Ishikawa (cell line): ENCODE data around the gene ANKRD33B.
A peak's percentile ranks its signal among the peaks of the same experiment; 100 is the strongest.

Experiments used
- CEBPB ChIP-seq: IDR thresholded peaks from 2 replicates; pipeline ENCODE4 v1.6.1; 2012
- CREB1 ChIP-seq: IDR thresholded peaks from 2 replicates; pipeline ENCODE4 v1.6.1; 2012; ENCODE audit warnings: low read depth
- EGR1 ChIP-seq: IDR thresholded peaks from 2 replicates; pipeline ENCODE4 v1.6.1; 2012
- EP300 ChIP-seq: IDR thresholded peaks from 2 replicates; pipeline ENCODE4 v1.6.1; 2012; ENCODE audit warnings: borderline replicate concordance
- FOXM1 ChIP-seq: IDR thresholded peaks from 2 replicates; pipeline ENCODE4 v1.6.1; 2012; ENCODE audit warnings: low read depth, borderline replicate concordance
- NFIC ChIP-seq: IDR thresholded peaks from 2 replicates; pipeline ENCODE4 v1.6.1; 2012
- RAD21 ChIP-seq: IDR thresholded peaks from 2 replicates; pipeline ENCODE4 v1.6.1; 2012; ENCODE audit warnings: low read depth
- REST ChIP-seq: IDR thresholded peaks from 2 replicates; pipeline ENCODE4 v1.6.1; 2012; ENCODE audit warnings: low read depth, mild to moderate bottlenecking
- TAF1 ChIP-seq: IDR thresholded peaks from 2 replicates; pipeline ENCODE4 v1.6.1; 2012; ENCODE audit warnings: low read depth, mild to moderate bottlenecking
- TCF12 ChIP-seq: IDR thresholded peaks from 2 replicates; pipeline ENCODE4 v1.6.1; 2012; ENCODE audit warnings: low read depth
- TEAD4 ChIP-seq: IDR thresholded peaks from 2 replicates; pipeline ENCODE4 v1.6.1; 2012
- YY1 ChIP-seq: IDR thresholded peaks from 2 replicates; pipeline ENCODE4 v1.6.1; 2012; ENCODE audit warnings: low read depth
- ZBTB7A ChIP-seq: IDR thresholded peaks from 2 replicates; pipeline ENCODE4 v1.6.1; 2012; ENCODE audit warnings: low read depth
- TF ChIP-seq, protein P1 (sequence below): IDR thresholded peaks from 2 replicates; pipeline ENCODE4 v1.6.1; 2012
- TF ChIP-seq, protein P2 (sequence below): IDR thresholded peaks from 2 replicates; pipeline ENCODE4 v1.6.1; 2012

Gene ANKRD33B

DNA sequence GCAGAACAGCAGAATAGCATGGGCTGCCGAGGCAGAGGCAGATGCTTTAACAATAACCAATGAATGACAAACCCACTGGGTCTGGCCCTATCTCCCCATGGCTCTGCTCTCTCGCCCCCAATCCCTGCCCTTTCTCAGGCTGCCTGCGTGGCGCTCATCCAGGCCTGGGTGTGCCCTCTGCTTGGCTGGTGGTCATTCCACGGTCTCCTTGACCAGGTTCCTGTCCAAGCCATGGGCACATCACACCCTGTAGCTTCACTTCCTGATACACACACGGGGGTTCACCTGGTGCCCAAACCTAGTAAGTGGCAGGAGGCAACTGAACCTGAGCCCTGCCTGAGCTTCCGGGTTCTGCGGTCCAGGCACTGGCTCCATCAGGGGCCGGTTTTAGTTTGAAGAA, 109.5 kb downstream of the ANKRD33B start:
- TF ChIP-seq EGR1 = no peak
- TF ChIP-seq TEAD4 = no peak
- no peak for TF ChIP-seq FOXM1
- TF ChIP-seq, protein P1, sequence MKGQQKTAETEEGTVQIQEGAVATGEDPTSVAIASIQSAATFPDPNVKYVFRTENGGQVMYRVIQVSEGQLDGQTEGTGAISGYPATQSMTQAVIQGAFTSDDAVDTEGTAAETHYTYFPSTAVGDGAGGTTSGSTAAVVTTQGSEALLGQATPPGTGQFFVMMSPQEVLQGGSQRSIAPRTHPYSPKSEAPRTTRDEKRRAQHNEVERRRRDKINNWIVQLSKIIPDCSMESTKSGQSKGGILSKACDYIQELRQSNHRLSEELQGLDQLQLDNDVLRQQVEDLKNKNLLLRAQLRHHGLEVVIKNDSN = no peak

DNA sequence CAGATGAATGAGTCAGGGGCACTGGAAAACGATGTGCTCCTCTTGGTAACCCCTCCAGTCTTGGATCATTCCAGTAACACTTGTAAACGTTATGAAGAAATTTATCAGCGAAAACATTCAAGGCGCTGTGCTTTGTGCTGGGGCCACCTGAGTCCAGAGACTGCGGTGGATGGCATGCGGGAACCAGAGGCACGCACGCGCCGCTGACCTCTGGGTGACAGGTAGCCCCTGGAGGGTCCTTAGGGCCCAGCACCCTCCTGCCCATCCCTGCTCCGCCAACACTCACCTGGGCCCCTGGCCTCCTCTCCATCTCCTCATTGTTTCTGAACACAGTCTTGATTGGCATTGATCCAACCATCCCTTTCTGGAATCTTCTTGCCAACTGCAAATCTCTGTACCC, 110.2 kb downstream of the ANKRD33B start:
- peak; percentile 33; the same call in 1 of the 2 replicates for TF ChIP-seq NFIC
- TF ChIP-seq, protein P2, sequence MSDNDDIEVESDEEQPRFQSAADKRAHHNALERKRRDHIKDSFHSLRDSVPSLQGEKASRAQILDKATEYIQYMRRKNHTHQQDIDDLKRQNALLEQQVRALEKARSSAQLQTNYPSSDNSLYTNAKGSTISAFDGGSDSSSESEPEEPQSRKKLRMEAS = no peak

DNA sequence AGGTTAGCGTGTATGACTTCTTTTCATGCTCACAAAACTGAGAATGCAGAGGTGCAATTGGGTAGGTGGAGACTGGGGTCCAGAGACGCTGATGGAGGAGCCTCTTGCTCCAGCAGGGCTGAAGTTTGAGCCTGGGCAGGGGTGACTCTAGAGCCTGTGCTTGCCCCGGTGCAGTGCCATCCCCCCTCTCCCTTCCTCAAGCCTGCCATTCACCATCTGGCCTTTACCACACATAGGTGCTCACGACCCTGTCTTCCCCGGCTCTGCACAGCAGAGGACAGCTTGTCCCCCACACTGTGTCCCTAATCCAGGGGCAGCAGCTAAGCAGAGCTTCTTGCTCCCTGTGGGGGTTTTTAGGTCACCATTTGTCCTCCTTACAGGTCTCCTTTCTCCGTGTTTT, 110.7 kb downstream of the ANKRD33B start:
- TF ChIP-seq YY1 = no peak
- TF ChIP-seq TEAD4 = no peak
- TF ChIP-seq CREB1 = no peak

DNA sequence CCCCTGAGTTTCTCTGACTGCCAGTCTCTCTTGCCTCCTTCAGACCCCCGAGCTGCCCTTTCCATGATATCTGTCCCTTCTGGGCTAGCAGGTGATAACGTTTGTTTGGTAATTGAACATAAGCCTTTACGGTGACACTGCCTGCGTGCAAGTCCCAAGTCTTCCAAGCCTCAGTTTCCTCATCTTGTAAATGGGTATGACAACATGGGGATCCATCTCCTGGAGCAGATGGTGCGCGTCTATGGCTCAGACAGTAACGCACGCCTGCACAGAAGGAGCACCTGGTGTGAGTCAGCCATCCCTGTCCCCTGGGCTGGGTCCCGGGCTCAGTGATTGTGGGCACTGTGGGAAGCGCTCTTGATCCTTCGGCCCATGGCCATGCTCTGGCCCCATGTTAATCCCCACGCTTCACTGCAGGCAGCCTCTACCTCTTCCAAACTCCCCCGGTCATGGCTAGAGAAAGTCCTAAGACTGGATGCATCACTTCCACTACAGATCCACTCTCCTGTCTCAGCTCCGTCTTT, 111.4 kb downstream of the ANKRD33B start:
- TF ChIP-seq ZBTB7A (no peak), TCF12 (no peak), REST (no peak), FOXM1 (no peak), CEBPB (no peak), TAF1 (no peak), YY1 (no peak), EGR1 (no peak)

DNA sequence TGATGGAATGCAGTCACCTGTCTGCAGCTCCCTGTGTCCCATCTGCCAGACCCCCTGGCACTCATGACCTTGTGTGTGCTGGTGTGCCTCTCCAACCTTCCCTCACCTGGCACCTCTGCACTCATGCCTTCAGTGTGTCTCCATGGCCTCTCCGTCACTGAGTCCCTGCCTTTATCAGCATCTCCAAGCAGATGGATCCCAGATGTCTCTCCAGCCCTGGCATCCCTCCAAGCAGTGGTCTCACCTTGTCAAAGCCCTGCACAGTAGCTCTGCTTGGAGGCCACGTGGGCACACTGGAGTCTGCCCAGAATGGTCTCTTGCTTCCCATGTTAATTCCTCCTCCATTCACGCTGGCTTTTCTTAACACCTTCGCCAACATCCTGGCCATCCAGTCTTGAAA, 112.4 kb downstream of the ANKRD33B start:
- TF ChIP-seq NFIC (no peak), EGR1 (no peak), CEBPB (no peak), RAD21 (no peak), YY1 (no peak), TAF1 (no peak), REST (no peak), TEAD4 (no peak), ZBTB7A (no peak), TCF12 (no peak), CREB1 (no peak), FOXM1 (no peak), EP300 (no peak)
- TF ChIP-seq, protein P2 = no peak
- TF ChIP-seq, protein P1 = no peak

DNA sequence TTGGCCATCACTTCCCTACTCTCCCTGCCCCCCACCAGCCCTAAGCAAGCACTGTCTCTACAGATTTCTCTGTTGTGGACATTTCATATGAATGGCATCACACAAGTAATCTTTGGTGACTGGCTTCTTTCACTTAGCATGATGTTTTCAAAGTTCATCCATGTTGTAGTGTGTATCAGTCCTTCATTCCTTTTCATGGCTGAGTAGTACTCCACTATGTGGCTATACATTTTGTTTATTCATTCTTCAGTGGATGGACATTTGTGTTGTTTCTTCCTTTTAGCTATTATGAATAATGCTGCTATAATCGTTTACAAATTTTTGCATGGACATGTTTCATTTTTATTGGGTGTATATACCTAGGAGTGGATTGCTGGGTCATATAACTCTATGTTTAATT, 113.1 kb downstream of the ANKRD33B start:
- no peak for TF ChIP-seq TEAD4
- no peak for TF ChIP-seq EGR1
- TF ChIP-seq CEBPB = no peak
- TF ChIP-seq EP300 = no peak
- no peak for TF ChIP-seq RAD21
- TF ChIP-seq, protein P1 = no peak
- TF ChIP-seq CREB1 = no peak

GRCh38 chr5:10677533-10677932, 113.7 kb downstream of the ANKRD33B start:
- TF ChIP-seq TAF1 = no peak
- TF ChIP-seq FOXM1 = no peak
- TF ChIP-seq CREB1 = no peak
- TF ChIP-seq, protein P1 = no peak
- TF ChIP-seq ZBTB7A = no peak
- TF ChIP-seq TCF12 = no peak
- TF ChIP-seq YY1 = no peak
- TF ChIP-seq TEAD4 = no peak
- TF ChIP-seq REST = no peak
- TF ChIP-seq, protein P2 = no peak
- TF ChIP-seq EGR1 = no peak
- no peak for TF ChIP-seq RAD21
- TF ChIP-seq NFIC = no peak
- TF ChIP-seq CEBPB = no peak
- no peak for TF ChIP-seq EP300
